Measurements from ENCODE around the gene CLEC2B.
"Not testable (repeated sequence)": the region's sequence is repeated elsewhere in the genome, so short reads cannot be mapped to it uniquely, and the experiment has no call there.

The CLEC2B gene

GRCh38 chr12:9869307-9870161, at the start of gene CLEC2B:
Gene CLEC2B (minus strand): TSS chr12:9869354.
- FAIRE-seq = no peak

DNA sequence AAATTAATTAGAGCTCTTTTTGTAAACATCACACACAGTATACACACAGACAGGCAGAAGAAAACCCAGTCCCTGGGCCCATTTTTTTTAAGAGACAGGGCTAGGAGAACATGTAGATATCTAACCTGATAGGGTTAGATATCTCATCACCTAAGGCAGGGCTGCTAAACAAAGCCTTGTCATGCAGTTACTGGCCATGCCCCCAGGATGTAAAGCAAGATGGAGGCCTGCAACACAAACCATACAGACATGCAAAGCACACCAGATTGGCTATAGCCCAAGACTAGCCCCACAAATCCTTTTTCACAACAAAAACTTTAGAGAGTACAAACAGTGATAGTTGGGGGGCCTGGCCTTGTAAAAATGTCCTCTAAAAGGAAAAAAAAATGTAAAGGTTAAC, 42.6 kb upstream of the CLEC2B start:
- FAIRE-seq = no peak

DNA sequence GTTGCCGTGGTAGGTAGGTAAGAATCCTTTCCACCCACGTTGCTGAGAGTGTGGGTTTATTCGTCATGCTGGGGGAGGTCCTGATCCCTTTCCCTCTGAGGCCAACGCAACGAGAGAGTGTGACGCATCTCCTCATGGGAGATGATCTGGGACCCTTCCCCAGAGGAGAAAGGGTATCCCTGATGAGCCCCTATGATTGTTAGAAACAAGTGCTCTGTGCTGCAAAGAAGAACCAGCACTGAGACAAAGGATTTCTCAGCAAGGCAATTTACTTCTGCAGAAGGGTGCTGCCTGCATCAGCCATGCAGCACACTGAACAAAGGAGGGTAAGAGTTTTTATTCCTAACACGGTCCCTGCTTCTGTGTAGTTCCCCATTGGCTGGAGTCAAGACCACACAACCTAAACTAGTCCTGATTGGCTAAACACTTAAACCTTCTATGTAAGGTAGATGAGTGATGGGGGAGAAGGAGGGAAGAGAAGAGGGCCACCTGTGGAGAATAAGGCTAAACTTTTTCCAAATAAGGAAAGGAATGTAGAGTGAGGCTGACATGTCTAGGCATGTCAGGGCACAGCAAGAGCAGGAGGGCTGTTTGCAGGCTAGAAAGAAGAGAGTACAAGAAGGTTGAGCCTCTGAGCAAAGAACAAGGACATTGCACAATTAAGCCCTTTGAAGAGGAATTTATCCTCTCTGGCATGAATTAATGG, 41.7 kb upstream of the CLEC2B start:
- FAIRE-seq = no peak

DNA sequence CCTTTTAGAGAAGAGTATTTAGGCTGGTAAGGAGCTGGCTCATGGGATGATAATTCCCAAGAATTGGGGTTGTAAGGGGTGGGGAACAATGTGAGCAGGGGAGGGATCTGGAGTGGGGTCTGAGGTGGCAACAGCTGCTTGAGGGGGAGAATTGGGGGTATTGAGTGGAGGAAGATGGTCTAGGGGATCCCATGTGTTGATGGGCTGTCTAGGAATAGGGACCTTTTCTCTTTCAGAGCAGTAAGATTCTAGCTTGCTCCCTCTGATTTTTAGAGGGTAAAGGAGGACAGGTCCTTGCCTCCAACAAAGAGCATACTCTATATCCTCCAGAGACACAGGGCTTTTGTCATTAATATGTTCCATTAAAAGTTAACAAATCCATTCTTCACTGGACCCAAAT, 40.6 kb upstream of the CLEC2B start:
- FAIRE-seq = no peak

GRCh38 chr12:9908350-9908749, 39.2 kb upstream of the CLEC2B start:
- no peak for FAIRE-seq

GRCh38 chr12:9907769-9908168, 38.6 kb upstream of the CLEC2B start:
- no peak for FAIRE-seq

DNA sequence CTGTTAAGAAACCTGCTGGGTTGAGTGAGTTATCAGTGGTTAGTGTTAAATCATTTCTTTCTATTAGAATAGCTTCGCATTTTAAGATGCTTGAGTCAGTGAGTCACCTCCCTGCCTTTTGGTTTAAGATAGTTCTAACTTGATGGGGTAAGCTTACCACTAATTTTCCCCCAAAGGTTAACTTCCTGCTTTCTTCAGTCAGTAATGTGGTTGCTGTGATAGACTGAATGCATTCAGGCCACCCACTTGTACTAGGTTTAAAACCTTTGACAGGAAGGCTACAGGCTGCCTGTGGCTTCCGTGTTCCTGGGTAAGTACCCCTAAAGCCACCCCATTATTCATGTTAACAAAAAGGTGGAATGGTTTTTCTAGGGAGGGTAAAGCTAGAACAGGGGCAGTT, 37.7 kb upstream of the CLEC2B start:
- FAIRE-seq = no peak

- no peak for FAIRE-seq
Observed at GRCh38 chr12:9902539-9903228, 33.5 kb upstream of the CLEC2B start.

DNA sequence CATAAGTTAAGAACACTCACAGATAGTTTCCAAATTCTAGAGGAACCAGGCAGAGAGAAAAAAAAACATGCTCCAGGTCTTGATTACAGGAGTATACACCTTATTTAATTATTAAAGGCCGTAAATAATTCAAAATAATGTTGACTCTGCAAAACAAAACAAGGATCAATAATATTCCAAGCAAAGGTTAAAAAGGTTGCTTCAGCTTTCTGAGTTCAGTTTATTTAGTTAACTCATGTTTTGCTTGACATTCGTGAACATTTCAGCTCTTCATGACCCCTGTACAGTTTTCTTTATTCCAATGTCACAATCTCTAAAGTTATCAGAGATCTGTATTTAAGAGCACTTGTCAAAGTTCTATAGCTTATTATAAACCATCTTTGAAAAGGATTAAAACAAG, 31.8 kb upstream of the CLEC2B start:
- no peak for FAIRE-seq

DNA sequence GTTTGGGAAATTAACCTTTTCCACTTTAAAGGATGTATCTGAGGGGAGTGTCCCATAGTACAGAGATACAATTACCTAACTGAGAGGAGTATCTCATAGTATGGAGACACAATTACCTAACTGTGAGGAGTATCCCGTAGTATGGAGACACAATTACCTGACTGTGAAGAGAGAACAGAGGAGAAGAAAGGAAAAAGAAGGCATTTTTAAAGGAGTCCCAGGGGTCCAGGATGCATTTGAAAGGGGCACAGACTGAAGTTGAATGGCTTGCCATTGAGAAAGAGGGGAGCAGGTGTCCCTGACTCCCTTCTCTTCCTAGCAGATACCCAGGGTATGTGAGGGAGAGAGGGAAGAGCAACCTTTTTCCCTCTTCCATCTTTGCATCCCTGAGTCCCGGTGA, 30.1 kb upstream of the CLEC2B start:
- no peak for FAIRE-seq

- FAIRE-seq = no peak
Observed at GRCh38 chr12:9897535-9897934, 28.4 kb upstream of the CLEC2B start.

- no peak for FAIRE-seq
Observed at GRCh38 chr12:9895215-9895971, 26.2 kb upstream of the CLEC2B start.

GRCh38 chr12:9888665-9889273, 19.6 kb upstream of the CLEC2B start:
- FAIRE-seq = no peak

- FAIRE-seq = no peak
Observed at GRCh38 chr12:9883175-9883574, 14.0 kb upstream of the CLEC2B start.

DNA sequence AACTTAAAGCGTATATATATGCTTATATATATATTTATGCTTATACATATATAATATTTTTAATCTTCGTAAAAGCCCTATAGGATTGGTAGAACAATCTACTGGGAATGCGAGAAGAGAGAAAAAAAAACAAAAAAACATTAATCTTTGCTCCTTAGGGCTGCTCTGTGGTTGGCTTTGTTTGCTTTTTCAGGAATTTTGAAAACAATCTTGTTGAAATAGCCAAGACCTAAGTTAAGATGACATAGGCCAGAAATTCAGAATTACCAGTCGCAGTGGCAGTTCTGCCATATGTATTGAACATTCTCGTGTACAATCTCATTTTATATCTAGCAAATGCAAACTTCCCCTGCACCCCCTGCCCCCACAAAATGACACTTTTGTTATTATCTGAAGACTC, 12.8 kb upstream of the CLEC2B start:
- no peak for FAIRE-seq

DNA sequence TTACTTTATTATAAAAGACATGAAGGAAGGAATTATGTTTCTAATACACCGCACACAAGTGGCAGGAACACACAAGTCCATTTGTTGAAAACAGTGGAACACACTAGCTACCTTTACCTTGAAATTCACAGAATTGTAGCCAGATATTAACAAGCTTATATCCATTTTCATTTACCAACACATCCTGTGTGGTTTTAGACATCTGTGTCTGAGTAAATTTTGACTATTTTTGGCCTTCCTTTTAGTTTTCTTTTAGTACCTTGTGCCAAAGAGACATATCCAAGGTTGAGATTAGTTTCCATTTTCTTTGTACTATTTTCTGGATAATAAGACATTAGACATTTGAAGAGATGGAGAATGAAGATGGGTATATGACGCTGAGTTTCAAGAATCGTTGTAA, 12.1 kb upstream of the CLEC2B start, which contains the start of gene KLRF2:
Gene KLRF2 (plus strand): TSS at position 244 of the 400 bp plus-strand sequence. CDS start 107 bp downstream, at position 351.
- FAIRE-seq = no peak

DNA sequence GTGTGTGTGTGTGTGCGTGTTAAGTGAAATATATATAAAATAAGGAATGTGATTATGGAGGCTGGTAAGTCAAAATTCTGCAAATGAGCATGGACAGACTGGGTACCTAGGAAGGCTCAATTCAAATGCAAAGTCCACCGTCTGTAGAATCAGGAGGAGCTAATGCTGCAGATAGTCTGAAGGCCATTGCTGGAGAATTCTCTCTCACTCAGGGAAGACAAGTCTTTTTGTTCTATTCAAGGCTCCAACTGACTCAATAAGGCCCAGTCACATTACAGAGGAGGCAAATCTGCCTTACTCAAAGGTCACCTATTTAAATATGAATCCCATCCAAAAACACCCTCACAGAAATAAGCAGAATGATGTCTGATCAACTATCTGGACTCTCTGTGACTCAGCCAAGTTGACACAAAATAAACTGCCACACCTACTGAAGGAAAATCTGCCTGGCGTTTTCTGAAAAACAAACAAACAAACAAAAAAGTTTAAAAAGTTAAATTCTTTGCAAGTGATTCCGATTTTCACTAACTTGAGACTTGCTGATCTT, 11.5 kb upstream of the CLEC2B start:
- FAIRE-seq = no peak

- FAIRE-seq = not testable (repeated sequence)
Observed at GRCh38 chr12:9876120-9876519, 7.0 kb upstream of the CLEC2B start.

GRCh38 chr12:9872742-9873141, 3.6 kb upstream of the CLEC2B start:
- FAIRE-seq = no peak

DNA sequence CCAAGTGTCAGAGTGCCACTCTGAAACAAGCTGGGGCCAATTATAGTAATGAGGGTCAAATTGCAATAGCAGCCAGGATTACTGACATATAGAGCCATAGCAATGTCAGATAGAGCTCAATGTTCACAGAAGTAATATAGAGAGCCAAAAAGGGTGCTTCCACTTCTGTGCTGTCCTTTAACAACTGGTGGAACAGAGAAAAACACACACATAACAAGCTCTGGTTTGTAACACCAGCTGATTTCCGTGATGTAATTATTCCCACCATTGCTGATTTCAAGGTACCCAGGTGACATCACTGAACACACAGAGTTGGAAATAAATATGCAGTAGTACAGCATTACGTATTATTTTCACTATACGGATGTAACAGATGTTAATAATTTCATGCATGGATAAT, 3.0 kb upstream of the CLEC2B start:
- FAIRE-seq = no peak

DNA sequence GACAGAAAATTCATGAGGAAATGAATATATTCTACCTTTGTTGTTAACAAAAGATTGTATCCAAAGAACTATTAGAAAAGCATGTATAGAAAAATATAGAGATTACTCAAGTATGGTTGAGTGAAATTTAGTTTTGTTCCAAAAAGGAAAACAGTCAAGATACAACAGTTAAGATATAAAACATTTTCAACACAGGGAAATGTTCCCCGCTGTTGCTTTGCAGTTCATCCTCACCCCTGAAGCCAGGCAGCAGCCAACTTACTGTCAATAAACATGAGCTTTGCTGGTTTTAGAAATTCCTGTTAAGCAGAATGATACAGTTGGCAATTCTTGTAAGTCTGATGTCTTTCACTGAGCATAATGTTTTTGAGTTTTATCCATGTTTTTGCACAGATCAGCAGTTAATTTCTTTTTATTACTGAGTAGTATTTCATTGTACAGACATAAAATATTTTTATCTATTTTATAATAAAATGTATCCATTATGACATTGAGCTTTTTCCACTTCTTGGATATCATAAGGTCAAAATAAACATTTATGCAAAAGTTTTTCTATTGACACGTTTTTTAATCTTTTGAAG, 1.2 kb upstream of the CLEC2B start:
- no peak for FAIRE-seq

DNA sequence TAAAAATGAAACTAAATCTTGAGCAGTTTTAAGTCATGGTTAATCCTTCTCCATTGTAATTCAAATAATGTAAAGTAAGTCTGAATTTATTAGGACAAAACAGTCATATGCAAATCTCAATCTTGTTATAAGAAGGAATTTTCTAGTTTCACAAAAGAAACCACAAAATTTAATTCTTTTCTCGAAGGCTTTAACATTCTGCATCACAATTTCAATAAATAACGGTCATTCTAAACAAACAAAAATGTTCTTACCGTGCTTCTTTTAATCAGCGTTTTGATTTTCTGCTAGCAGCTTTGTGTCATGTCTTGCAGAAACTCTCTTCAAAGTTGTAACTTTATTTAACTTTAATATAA, 225 bp downstream of the CLEC2B start:
- peak; percentile 9 for FAIRE-seq
